K562 (cell line): ENCODE results near the gene FAM174C. TPM values are rescaled to one million over a fixed set of nuclear protein-coding genes. Genes with fewer than 3 reads are reported as not detected.
A peak's percentile ranks its signal among the peaks of the same experiment; 100 is the strongest.

Source experiments
- ARID1B ChIP-seq: fragments of 450-650 bp; IDR thresholded peaks from 2 replicates; pipeline ENCODE4 v1.6.1; 2016; ENCODE audit warnings: antibody characterized with exemption, mild to moderate bottlenecking, inconsistent platforms
- ATF7 ChIP-seq: fragments of 450-650 bp; IDR thresholded peaks from 2 replicates; pipeline ENCODE4 v1.7.1; 2014; ENCODE audit warnings: mild to moderate bottlenecking, moderate library complexity
- C11orf30 ChIP-seq: fragments of 450-650 bp; IDR thresholded peaks from 2 replicates; pipeline ENCODE4 v1.6.1; 2016; ENCODE audit warnings: low read depth, mild to moderate bottlenecking
- CEBPZ ChIP-seq: fragments of 150-350 bp; IDR thresholded peaks from 2 replicates; pipeline ENCODE4 v1.6.1; 2014; ENCODE audit warnings: low read depth, mild to moderate bottlenecking, low read length, borderline replicate concordance
- FOXJ2 ChIP-seq: fragments of 200-800 bp; sonication (Bioruptor generic); IDR thresholded peaks from 2 replicates; pipeline ENCODE4 v1.6.1; 2016; ENCODE audit warnings: missing genetic modification characterization, missing compliant biosample characterization
- GTF2B ChIP-seq: IDR thresholded peaks from 2 replicates; pipeline ENCODE4 v1.6.1; 2011; ENCODE audit not compliant: insufficient read length; ENCODE audit errors: extremely low read depth
- MCM7 ChIP-seq, 2 experiments: fragments of 450-650 bp; IDR thresholded peaks; 2 replicates each; pipeline ENCODE4 v1.6.1; 2016 to 2018
- SPI1 ChIP-seq: IDR thresholded peaks from 2 replicates; pipeline ENCODE4 v1.6.1; 2011; ENCODE audit warnings: low read depth, low read length, control low read depth, borderline replicate concordance
- ZNF318 ChIP-seq, 2 experiments: fragments of 450-650 bp; IDR thresholded peaks; 2 replicates each; pipeline ENCODE4 v1.6.1; 2016; ENCODE audit warnings: mild to moderate bottlenecking in 2 of 2, borderline replicate concordance in 1 of 2, low read depth in 1 of 2, moderate library complexity in 1 of 2
- ZNF449 ChIP-seq: fragments of 250-450 bp; sonication (Bioruptor Pico); IDR thresholded peaks from 2 replicates; pipeline ENCODE4 v1.8.0; 2022; ENCODE audit warnings: moderate library complexity, mild to moderate bottlenecking, inconsistent platforms
- ZNF583 ChIP-seq: fragments of 250-450 bp; sonication (Bioruptor Pico); IDR thresholded peaks from 2 replicates; pipeline ENCODE4 v1.4.0; 2020
- ZNF830 ChIP-seq: fragments of 250-450 bp; sonication (Bioruptor Pico); IDR thresholded peaks from 2 replicates; pipeline ENCODE4 v1.5.0; 2021; ENCODE audit warnings: mild to moderate bottlenecking
- polyA plus RNA-seq, 8 experiments: library from polyadenylated mRNA; depleted of rRNA in 4 of 8; stranded (reverse) in 5 of 8; unstranded in 3 of 8; fragments of >200 nt; fragmentation: Nextera tagmentation in 2 of 8; fragmentation: Illumina TruSeq in 1 of 8; extraction: Ambion mirVana in 2 of 8; extraction: Trizol in 1 of 8; gene quantifications; 2 replicates each; pipeline versions ENCODE4 v1.2.1 to v1.2.3, GENCODE V29; 2011 to 2014; ENCODE audit warnings: inconsistent platforms in 1 of 8, missing spikeins in 1 of 8
- total RNA-seq, 7 experiments: library from RNA; depleted of rRNA in 6 of 7; stranded (reverse); fragments of >200 nt in 6 of 7; fragmentation: Illumina TruSeq in 2 of 7; extraction: Trizol in 2 of 7; gene quantifications; 2 replicates each; pipeline versions ENCODE4 v1.2.1 to v1.2.3, GENCODE V29; 2011 to 2021; ENCODE audit warnings: low replicate concordance in 1 of 7

FAM174C gene
- total and polyA plus RNA-seq, 9 of the 15 experiments (the other 6 are each of a cell fraction or from before 2014, with no cell fraction given): 0.66 to 89.6 (median 20.3) TPM

GRCh38 chr19:1275260-1275975, at the start of gene FAM174C (continued):
- TF ChIP-seq CEBPZ (no peak), MCM7 (IDR thresholded peaks at IDR 0.05) (no peak), ZNF830 (CRISPR knock-in tag) (no peak), ZNF583 (CRISPR knock-in tag) (peak; percentile 30; the same call in 1 of the 2 replicates), C11orf30 (peak; percentile 57; the same call in 1 of the 2 replicates), ATF7 (peak; percentile 72; the same call in 1 of the 2 replicates), SPI1 (no peak), ZNF318 (IDR thresholded peaks at IDR 0.05; ENCODE audit: borderline replicate concordance in 1 of 2, low read depth in 1 of 2) (no peak), ARID1B (no peak), ZNF449 (CRISPR knock-in tag) (no peak), FOXJ2 (tag) (no peak), GTF2B (no peak)
